ELF-1 (cell line): ENCODE measurements around the gene CCDC183.
"Not testable (repeated sequence)": the region's sequence is repeated elsewhere in the genome, so short reads cannot be mapped to it uniquely, and the experiment has no call there.

ENCODE experiments used
- DNase-seq: peaks from one replicate; pipeline ENCODE4 v3.0.0-alpha.2; 2016; ENCODE audit warnings: low read depth, low spot score

Gene CCDC183

GRCh38 chr9:136799854-136800657 lies 3.9 kb downstream of the CCDC183 start:
- peak; percentile 86 for DNase-seq

GRCh38 chr9:136802321-136802720 lies 6.2 kb downstream of the CCDC183 start:
- no peak for DNase-seq

- DNase-seq: not testable (repeated sequence)
Observed at GRCh38 chr9:136803009-136803550, 6.9 kb downstream of the CCDC183 start.

- DNase-seq: no peak
Observed at GRCh38 chr9:136803551-136804508, 7.7 kb downstream of the CCDC183 start.

GRCh38 chr9:136804509-136805206 lies 8.5 kb downstream of the CCDC183 start:
- DNase-seq: no peak

- no peak for DNase-seq
Observed at GRCh38 chr9:136805207-136805740, 9.1 kb downstream of the CCDC183 start.

- DNase-seq: no peak
Observed at GRCh38 chr9:136806067-136806466, 9.9 kb downstream of the CCDC183 start.

GRCh38 chr9:136806631-136807201 lies 10.6 kb downstream of the CCDC183 start:
- DNase-seq: no peak

- peak; percentile 84 for DNase-seq
Observed at GRCh38 chr9:136807281-136808074, 11.3 kb downstream of the CCDC183 start, which contains the start of gene RABL6. TSS of gene RABL6 (plus strand) at chr9:136807948. CDS start at chr9:136808197, 249 bp downstream.

- peak; percentile 40 for DNase-seq
Observed at GRCh38 chr9:136808075-136808805, 12.1 kb downstream of the CCDC183 start.

GRCh38 chr9:136808806-136809158 lies 12.6 kb downstream of the CCDC183 start:
- DNase-seq: no peak

GRCh38 chr9:136814725-136815421 lies 18.7 kb downstream of the CCDC183 start:
- DNase-seq: no peak

- DNase-seq: no peak
Observed at GRCh38 chr9:136815422-136815782, 19.3 kb downstream of the CCDC183 start.

- DNase-seq: peak; percentile 76
Observed at GRCh38 chr9:136820971-136821825, 25.1 kb downstream of the CCDC183 start.

GRCh38 chr9:136821826-136822544 lies 25.8 kb downstream of the CCDC183 start:
- peak; percentile 36 for DNase-seq

GRCh38 chr9:136823136-136824046 lies 27.3 kb downstream of the CCDC183 start:
- no peak for DNase-seq
